ENCODE results near the gene ZSCAN9. TPM values are rescaled to one million over a fixed set of nuclear protein-coding genes. Genes with fewer than 3 reads are reported as not detected.

The ZSCAN9 gene
- total RNA-seq, 4 donors from 2014 or later = 3.7 to 6.5 (median 4.3) TPM

- in situ Hi-C loops (cut with MboI; ENCODE audit: low sequenced_read_pairs in 4 of 4) = no loop called here
- Histone ChIP-seq H3K9me3 (no peaks in the 10 kb centered on the region), H3K4me3 (no peak overlapping the region), H3K36me3 (no peaks in the 10 kb centered on the region), H3K27ac (no peak overlapping the region), H3K27me3 (peaks cover 0 to 30% (median 11%) of the 10 kb centered on the region in 3 donors), H3K4me1 (no peaks in the 10 kb centered on the region)
- DNase-seq (no peak), ATAC-seq (no peak)
- TF ChIP-seq POLR2A (IDR thresholded peaks at IDR 0.05) (no peak), CTCF (IDR thresholded peaks at IDR 0.05 in 4 of 5, conservative IDR thresholded peaks at IDR 0.05 in 1 of 5) (no peak)
- intact Hi-C loops (cut with DNase I; ENCODE audit: low total_unique reads) = no loop called here
Observed at GRCh38 chr6:28200020-28200419, 25.1 kb upstream of the ZSCAN9 start.

- intact Hi-C loops (cut with DNase I; ENCODE audit: low total_unique reads) (no loop called here), in situ Hi-C loops (cut with MboI; ENCODE audit: low sequenced_read_pairs in 4 of 4) (no loop called here)
- no peak for ATAC-seq
- Histone ChIP-seq H3K36me3 (no peaks in the 10 kb centered on the region), H3K27ac (no peak overlapping the region), H3K27me3 (peaks cover 15 to 62% (median 40%) of the 10 kb centered on the region in 3 donors), H3K4me3 (no peak overlapping the region), H3K9me3 (no peaks in the 10 kb centered on the region), H3K4me1 (peaks cover 0 to 5% of the 10 kb centered on the region in 2 donors)
- DNase-seq = no peak
- TF ChIP-seq POLR2A (IDR thresholded peaks at IDR 0.05) = no peak
- no peak for TF ChIP-seq CTCF (IDR thresholded peaks at IDR 0.05 in 4 of 5, conservative IDR thresholded peaks at IDR 0.05 in 1 of 5)
Observed at GRCh38 chr6:28203201-28203600, 21.9 kb upstream of the ZSCAN9 start.

GRCh38 chr6:28205879-28206278 lies 19.2 kb upstream of the ZSCAN9 start:
- DNase-seq = no peak
- Histone ChIP-seq H3K9me3 (no peaks in the 10 kb centered on the region), H3K27ac (no peak overlapping the region), H3K36me3 (no peaks in the 10 kb centered on the region), H3K4me1 (peaks cover 0 to 5% of the 10 kb centered on the region in 2 donors), H3K27me3 (peaks cover 39 to 89% (median 64%) of the 10 kb centered on the region in 3 donors), H3K4me3 (no peak overlapping the region)
- in situ Hi-C loops (cut with MboI; ENCODE audit: low sequenced_read_pairs in 4 of 4) (no loop called here), intact Hi-C loops (cut with DNase I; ENCODE audit: low total_unique reads) (no loop called here)
- no peak for ATAC-seq
- no peak for TF ChIP-seq CTCF (IDR thresholded peaks at IDR 0.05 in 4 of 5, conservative IDR thresholded peaks at IDR 0.05 in 1 of 5)

GRCh38 chr6:28206527-28206926 lies 18.5 kb upstream of the ZSCAN9 start:
- H3K27me3 ChIP-seq = peaks cover 45 to 94% (median 67%) of the 10 kb centered on the region in 3 donors

More at GRCh38 chr6:28206527-28206926, 18.5 kb upstream of the ZSCAN9 start:
- ATAC-seq (no peak), DNase-seq (no peak)
- Histone ChIP-seq H3K36me3 (no peaks in the 10 kb centered on the region), H3K9me3 (no peaks in the 10 kb centered on the region), H3K4me3 (no peak overlapping the region), H3K27ac (no peak overlapping the region), H3K4me1 (peaks cover 0 to 5% of the 10 kb centered on the region in 2 donors)
- intact Hi-C loops (cut with DNase I; ENCODE audit: low total_unique reads) (no loop called here), in situ Hi-C loops (cut with MboI; ENCODE audit: low sequenced_read_pairs in 4 of 4) (no loop called here)
- TF ChIP-seq POLR2A (IDR thresholded peaks at IDR 0.05) = no peak
- no peak for TF ChIP-seq CTCF (IDR thresholded peaks at IDR 0.05 in 4 of 5, conservative IDR thresholded peaks at IDR 0.05 in 1 of 5)

Data from gastrocnemius medialis (tissue), 4 donors.